HAP-1 (cell line): Measurements from ENCODE around the gene NOX4.
A peak's percentile ranks its signal among the peaks of the same experiment; 100 is the strongest.
"Not testable (repeated sequence)": the region's sequence is repeated elsewhere in the genome, so short reads cannot be mapped to it uniquely, and the experiment has no call there.

Experiments used
- DNase-seq, 2 experiments: peaks; one replicate each; pipeline ENCODE4 v3.0.0-alpha.2; 2016 to 2020; ENCODE audit warnings: low spot score in 2 of 2
- H3K27me3 ChIP-seq: fragments of 250-450 bp; sonication (Bioruptor Pico); 2 replicates; pipeline ENCODE4 v1.5.1; 2020; ENCODE audit warnings: low read depth, mild to moderate bottlenecking, moderate library complexity
- H3K36me3 ChIP-seq: fragments of 250-450 bp; sonication (Bioruptor Pico); replicated peaks from 2 replicates; pipeline ENCODE4 v1.5.1; 2020; ENCODE audit warnings: mild to moderate bottlenecking
- H3K4me1 ChIP-seq: fragments of 250-450 bp; sonication (Bioruptor Pico); 2 replicates; pipeline ENCODE4 v1.5.1; 2020; ENCODE audit warnings: mild to moderate bottlenecking
- H3K4me3 ChIP-seq: fragments of 250-450 bp; sonication (Bioruptor Pico); 2 replicates; pipeline ENCODE4 v1.5.1; 2020; ENCODE audit warnings: mild to moderate bottlenecking, moderate library complexity
- H3K9me3 ChIP-seq: fragments of 250-450 bp; sonication (Bioruptor Pico); 2 replicates; pipeline ENCODE4 v1.5.1; 2020; ENCODE audit warnings: mild to moderate bottlenecking, moderate library complexity
- in situ Hi-C: fragments of 300-500 bp; cut with MboI; formaldehyde crosslinking; loops from 3 replicates; pipeline ENCODE4 v1.14.3; 2020; ENCODE audit warnings: low sequenced_read_pairs, inconsistent platforms, mixed read lengths

Gene NOX4

DNA sequence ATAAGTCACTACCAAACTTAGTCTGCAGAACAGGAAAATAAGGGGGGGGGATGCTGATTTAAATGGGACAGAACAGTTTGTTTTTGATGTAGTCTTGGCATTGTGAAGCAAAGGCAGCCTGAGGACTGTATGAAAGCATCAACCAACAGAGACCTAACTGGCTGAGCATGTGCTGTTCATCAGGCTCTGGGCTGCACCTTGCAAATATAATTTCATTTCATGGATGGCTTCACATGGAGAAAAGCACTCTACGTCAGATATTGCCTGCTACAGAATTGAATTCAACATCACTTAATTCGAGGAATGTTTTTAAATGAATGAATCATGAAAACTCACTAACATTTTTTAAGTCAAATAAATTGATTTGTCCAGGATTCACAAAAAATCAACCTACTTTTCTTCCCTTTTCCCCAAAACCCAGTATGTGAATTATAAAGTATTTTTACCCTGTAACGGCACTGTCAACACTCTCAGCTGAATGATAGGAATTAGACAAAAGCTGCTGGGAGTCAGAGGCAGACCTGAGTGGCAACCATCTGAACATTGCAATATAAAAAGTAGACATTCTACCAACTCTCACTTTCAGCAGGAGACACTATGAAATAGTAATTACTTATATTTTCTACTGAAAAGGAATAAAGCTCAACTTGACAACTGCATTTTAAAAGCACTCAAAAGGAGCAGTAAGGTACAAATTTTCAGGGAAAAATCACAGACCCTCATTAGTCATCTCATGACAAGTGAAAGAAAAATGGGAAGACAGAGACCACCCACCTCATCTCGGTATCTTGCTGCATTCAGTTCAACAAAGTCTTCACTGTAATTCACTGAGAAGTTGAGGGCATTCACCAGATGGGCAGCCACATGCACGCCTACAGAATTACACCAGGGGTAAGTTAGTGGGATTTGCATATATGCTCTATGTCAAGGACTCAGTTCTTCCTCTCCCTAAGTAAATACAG, 47.5 kb downstream of the NOX4 start:
- no peaks in the 10 kb centered on the region; the same call in 1 of the 2 replicates for H3K27me3 ChIP-seq
- in situ Hi-C loops = no loop called here

DNA sequence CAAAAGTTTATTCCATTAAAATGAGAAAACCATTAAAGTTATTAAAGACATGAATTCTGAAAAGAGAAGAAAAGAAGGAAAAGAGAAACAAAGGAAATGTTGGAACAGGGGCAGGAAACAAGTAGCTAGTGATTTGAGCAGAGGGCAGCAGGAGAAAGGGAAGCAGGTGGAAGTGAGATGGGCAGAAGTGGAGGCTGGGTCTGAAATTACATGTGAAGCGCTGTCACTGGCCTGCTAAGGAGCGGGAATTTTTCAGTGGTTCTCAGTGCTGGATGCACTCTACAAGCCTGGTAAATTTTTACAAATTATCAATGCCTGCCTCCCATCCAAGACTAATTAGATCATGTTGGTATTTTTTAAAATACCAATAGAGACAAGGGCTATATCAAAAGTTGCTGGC, 48.4 kb downstream of the NOX4 start:
- no peak for DNase-seq
- no peaks in the 10 kb centered on the region for H3K4me1 ChIP-seq
- no peaks in the 10 kb centered on the region for H3K36me3 ChIP-seq
- in situ Hi-C loops = no loop called here
- H3K4me3 ChIP-seq = no peak overlapping the region
- H3K27me3 ChIP-seq = no peaks in the 10 kb centered on the region; the same call in 1 of the 2 replicates
- H3K9me3 ChIP-seq = no peaks in the 10 kb centered on the region

More for the DNA sequence above, 47.5 kb downstream of the NOX4 start:
- H3K36me3 ChIP-seq = no peaks in the 10 kb centered on the region
- no peaks in the 10 kb centered on the region for H3K4me1 ChIP-seq
- H3K4me3 ChIP-seq = no peak overlapping the region
- DNase-seq = no peak
- H3K9me3 ChIP-seq = no peaks in the 10 kb centered on the region

DNA sequence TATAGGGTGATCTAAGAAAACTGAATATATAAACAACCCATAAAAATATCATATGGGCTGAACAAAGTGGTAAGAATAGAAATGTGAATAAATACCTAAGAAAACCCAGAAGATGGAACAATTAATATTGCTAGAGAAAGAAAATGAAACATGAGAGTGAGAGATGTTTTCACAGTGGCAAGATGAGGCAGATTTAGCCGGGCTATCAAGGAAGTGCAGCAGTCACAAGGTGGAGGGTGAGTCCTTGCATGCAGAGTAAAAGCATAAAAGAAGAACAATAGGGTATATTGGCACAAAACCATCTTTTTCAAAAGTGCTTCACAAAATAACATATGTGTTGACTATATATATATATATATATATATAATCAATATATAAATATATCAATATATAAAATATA, 49.6 kb downstream of the NOX4 start:
- no peaks in the 10 kb centered on the region for H3K4me1 ChIP-seq
- no peaks in the 10 kb centered on the region for H3K36me3 ChIP-seq
- no peaks in the 10 kb centered on the region; the same call in 1 of the 2 replicates for H3K27me3 ChIP-seq
- DNase-seq = no peak
- H3K9me3 ChIP-seq = no peaks in the 10 kb centered on the region
- in situ Hi-C loops = no loop called here
- H3K4me3 ChIP-seq = no peak overlapping the region

DNA sequence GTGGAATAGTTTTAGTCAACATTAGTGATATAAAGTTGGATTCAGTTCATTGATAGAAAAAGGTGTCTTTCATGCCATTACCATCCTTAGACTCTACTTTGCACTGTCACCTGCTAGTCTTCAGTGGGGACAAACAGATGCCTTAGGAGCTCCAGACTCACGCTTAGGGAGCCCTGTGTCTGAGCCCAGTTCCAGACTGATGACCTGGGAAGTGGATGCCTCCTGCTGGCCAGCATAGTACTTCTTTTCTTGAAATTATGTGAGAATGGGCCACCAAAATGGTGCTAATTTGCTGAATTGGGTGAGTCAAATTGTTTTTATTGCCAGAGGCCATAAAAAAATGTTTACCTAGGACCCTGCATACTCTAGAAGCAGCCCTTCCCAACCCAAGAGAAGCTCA, 53.9 kb downstream of the NOX4 start:
- Histone ChIP-seq H3K4me3 (no peak overlapping the region), H3K27me3 (no peaks in the 10 kb centered on the region), H3K4me1 (no peaks in the 10 kb centered on the region), H3K36me3 (no peaks in the 10 kb centered on the region), H3K9me3 (no peaks in the 10 kb centered on the region)
- in situ Hi-C loops = no loop called here
- DNase-seq = no peak

DNA sequence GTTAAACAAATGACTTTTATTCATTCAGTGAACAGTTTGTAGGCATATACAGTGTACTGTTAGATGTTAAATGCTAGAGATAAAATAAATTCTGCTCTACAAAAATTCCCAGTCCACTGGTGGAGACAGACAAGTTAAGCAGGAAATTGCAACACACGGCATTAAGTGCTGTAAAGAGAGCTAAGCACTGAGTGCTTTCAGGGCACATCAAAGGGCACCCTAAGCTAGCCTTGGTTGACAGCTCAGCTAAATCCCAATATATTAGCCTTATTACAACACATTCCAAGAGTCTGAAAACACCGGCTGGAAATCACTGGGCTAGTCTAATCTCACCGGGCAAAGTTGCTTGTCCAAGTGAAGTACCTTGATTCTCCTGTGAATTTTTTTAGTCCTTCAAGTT, 55.1 kb downstream of the NOX4 start:
- DNase-seq = no peak
- Histone ChIP-seq H3K4me1 (no peaks in the 10 kb centered on the region), H3K9me3 (no peaks in the 10 kb centered on the region), H3K27me3 (no peaks in the 10 kb centered on the region), H3K36me3 (no peaks in the 10 kb centered on the region), H3K4me3 (no peak overlapping the region)
- in situ Hi-C loops = no loop called here

- H3K27me3 ChIP-seq = no peaks in the 10 kb centered on the region
- no peak for DNase-seq
- no peaks in the 10 kb centered on the region for H3K9me3 ChIP-seq
- H3K36me3 ChIP-seq = no peaks in the 10 kb centered on the region
- H3K4me1 ChIP-seq = no peaks in the 10 kb centered on the region
- no peak overlapping the region for H3K4me3 ChIP-seq
- in situ Hi-C loops = no loop called here
These were observed 57.9 kb downstream of the NOX4 start for GRCh38 chr11:89433278-89433677.

DNA sequence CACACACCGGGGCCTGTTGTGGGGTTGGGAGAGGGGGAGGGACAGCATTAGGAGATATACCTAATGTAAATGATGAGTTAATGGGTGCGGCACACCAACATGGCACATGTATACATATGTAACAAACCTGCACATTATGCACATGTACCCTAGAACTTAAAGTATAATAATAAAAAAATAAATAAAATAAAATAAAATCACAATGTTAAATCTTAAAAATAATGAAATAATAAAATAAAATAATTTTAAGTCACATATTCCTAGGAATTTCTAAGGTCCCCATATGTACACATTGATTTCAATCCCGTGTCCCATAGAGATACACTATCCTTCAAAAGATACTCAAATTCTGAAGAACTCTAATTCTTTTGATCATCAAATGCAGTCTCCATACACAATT, 59.0 kb downstream of the NOX4 start:
- DNase-seq, in situ Hi-C loops, H3K27me3 ChIP-seq, H3K9me3 ChIP-seq, H3K4me1 ChIP-seq, H3K4me3 ChIP-seq, H3K36me3 ChIP-seq: not testable (repeated sequence)

- H3K4me1 ChIP-seq, H3K4me3 ChIP-seq, H3K27me3 ChIP-seq, in situ Hi-C loops, DNase-seq, H3K36me3 ChIP-seq, H3K9me3 ChIP-seq: not testable (repeated sequence)
These were observed 64.7 kb downstream of the NOX4 start for GRCh38 chr11:89426501-89426900.

GRCh38 chr11:89421718-89422117, 69.5 kb downstream of the NOX4 start:
- H3K4me3 ChIP-seq = no peak overlapping the region
- no peaks in the 10 kb centered on the region for H3K36me3 ChIP-seq
- H3K4me1 ChIP-seq = no peaks in the 10 kb centered on the region
- H3K9me3 ChIP-seq = no peaks in the 10 kb centered on the region
- DNase-seq = no peak
- no peaks in the 10 kb centered on the region for H3K27me3 ChIP-seq
- in situ Hi-C loops = no loop called here

DNA sequence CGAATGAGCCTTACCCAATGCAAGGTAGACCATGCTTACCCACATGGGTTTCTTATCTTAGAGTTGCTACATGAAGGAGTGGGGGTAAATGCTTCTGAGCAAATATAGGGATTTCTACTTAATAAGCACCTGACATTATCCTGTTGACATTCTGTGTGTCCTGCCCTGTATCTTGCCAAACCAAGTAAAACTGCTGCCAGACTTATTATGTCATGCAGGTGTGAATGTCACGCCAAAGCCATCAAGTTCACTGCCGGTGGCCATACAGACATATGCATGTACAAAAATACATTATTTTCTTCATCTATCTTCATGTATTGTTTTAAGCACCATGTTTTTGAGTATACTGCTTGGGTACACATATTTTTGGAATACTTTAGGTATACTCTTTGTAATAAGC, 70.2 kb downstream of the NOX4 start:
- no peak for DNase-seq
- Histone ChIP-seq H3K36me3 (no peaks in the 10 kb centered on the region), H3K27me3 (no peaks in the 10 kb centered on the region), H3K4me3 (no peak overlapping the region), H3K9me3 (no peaks in the 10 kb centered on the region), H3K4me1 (no peaks in the 10 kb centered on the region)
- in situ Hi-C loops = no loop called here

DNA sequence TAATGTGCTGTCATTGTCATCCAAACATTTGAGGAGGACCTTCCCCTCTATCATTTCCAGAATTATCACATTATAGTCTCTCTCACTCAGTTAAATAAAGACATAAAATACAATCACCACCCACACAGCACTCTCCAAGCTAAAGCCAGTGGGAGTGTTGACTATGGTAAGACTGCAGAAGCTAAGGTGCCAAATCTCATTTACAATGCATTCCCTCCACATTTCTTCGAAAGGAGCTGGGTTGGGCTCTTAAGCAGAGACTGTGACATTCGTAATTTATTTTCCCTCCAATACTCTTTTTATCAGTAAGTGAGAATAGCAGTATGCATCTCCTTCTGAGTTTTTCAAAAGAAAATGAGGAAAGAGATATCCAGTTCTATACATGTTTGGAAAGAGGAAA, 74.2 kb downstream of the NOX4 start:
- Histone ChIP-seq H3K27me3 (no peaks in the 10 kb centered on the region), H3K4me1 (no peaks in the 10 kb centered on the region), H3K9me3 (no peaks in the 10 kb centered on the region), H3K4me3 (no peak overlapping the region), H3K36me3 (no peaks in the 10 kb centered on the region)
- DNase-seq = no peak
- in situ Hi-C loops = no loop called here

GRCh38 chr11:89411112-89411511, 80.1 kb downstream of the NOX4 start:
- in situ Hi-C loops, H3K4me1 ChIP-seq, DNase-seq, H3K36me3 ChIP-seq, H3K9me3 ChIP-seq, H3K4me3 ChIP-seq, H3K27me3 ChIP-seq: not testable (repeated sequence)

- H3K36me3 ChIP-seq, DNase-seq, in situ Hi-C loops, H3K4me1 ChIP-seq, H3K4me3 ChIP-seq, H3K27me3 ChIP-seq, H3K9me3 ChIP-seq: not testable (repeated sequence)
These were observed 80.5 kb downstream of the NOX4 start for GRCh38 chr11:89410666-89411065.

DNA sequence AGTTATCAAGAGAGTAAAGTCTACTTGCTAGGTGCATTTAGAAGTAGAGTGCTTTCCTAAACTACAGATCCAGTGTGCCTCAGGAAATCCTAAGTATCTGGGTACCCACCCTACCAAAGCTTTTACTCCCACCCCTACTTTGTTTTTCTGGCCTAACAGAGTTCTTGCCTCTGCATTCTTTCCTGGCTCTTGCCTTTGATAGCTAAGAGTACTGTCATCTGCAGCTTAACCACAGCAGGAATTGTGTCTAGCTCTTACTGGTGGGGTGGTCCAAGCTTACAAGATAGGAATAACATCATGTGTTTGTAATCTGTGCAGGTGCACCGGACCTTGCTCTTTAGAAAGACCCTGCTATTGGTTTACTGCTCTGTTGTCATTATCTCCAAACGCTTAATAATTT, 82.7 kb downstream of the NOX4 start:
- in situ Hi-C loops, H3K9me3 ChIP-seq, DNase-seq: not testable (repeated sequence)

GRCh38 chr11:89405629-89406028, 85.5 kb downstream of the NOX4 start:
- Histone ChIP-seq H3K4me1 (no peaks in the 10 kb centered on the region), H3K9me3 (no peaks in the 10 kb centered on the region), H3K4me3 (no peak overlapping the region), H3K36me3 (no peaks in the 10 kb centered on the region), H3K27me3 (no peaks in the 10 kb centered on the region)
- DNase-seq = peak in 1 of 2 experiments; percentile 4
- in situ Hi-C loops = no loop called here

More for the DNA sequence above, 82.7 kb downstream of the NOX4 start:
- H3K4me1 ChIP-seq, H3K27me3 ChIP-seq, H3K36me3 ChIP-seq, H3K4me3 ChIP-seq: not testable (repeated sequence)
